Measurements from ENCODE around the gene CACNA2D3.

The CACNA2D3 gene

DNA sequence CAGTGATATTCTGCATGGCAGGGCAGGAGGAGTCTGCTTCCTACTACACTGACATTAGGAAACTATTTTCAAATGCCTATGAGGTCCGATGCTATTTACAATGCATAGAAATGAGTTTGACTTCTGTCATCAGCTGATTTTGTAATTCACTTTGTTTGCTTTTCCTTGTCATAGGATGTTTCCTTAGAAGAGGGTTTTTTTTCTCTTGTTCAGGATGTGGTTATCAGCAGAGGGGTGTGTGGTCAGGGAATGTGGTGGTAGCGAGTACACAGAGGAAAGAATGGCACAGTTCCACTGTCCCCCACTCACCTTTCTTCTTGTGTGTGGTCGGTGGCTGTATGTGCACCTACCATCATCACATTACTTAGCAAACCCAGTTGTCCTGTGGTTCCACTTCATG, 574.0 kb downstream of the CACNA2D3 start:
- H3K27ac ChIP-seq = peak overlapping the region; percentile 1
- DNase-seq (ENCODE audit: low read depth, low spot score) = peak; percentile 12

DNA sequence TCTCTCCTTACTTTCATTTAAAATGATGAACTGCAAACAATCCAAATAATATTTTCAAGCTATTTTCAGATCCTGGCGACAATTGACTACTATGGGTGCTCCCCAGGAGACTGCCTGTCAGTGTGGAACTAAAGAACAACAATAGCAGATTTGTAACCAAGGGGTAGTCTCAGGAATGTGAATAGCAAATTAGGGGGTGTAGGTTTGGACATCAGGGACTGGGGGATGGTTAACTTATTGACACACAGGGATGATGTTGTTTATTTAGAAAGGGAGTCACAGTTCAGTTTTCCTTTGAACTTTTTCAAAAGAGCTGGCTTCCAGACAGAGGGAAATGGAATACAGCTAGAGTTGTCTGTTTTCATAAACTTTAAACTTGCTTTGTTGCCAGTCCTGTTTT, 575.7 kb downstream of the CACNA2D3 start:
- H3K27ac ChIP-seq = no peak overlapping the region
- DNase-seq (ENCODE audit: low read depth, low spot score) = no peak

DNA sequence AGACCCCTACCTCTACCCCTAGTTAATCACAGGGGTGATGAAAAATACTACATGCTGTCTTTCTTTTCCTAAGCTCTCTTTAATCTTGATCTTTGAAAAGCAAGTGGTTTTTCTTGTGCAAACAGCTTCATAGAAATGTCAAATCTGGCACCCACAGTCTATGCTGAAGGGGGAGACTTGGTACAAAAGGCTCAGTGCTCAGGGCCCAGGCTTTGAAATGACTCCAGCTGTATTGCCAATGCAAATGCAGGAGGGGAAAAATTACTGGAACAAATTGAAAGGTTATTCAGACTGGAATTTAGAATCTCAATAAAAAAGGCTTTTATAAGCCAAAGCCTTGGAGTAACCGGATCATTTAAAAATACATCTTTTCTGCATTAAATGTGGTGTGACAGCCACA, 581.6 kb downstream of the CACNA2D3 start:
- H3K27ac ChIP-seq = no peak overlapping the region
- DNase-seq (ENCODE audit: low read depth, low spot score) = no peak

GRCh38 chr3:54705730-54706129, 583.4 kb downstream of the CACNA2D3 start:
- H3K27ac ChIP-seq = no peak overlapping the region
- DNase-seq (ENCODE audit: low read depth, low spot score) = no peak

GRCh38 chr3:54706738-54707137, 584.4 kb downstream of the CACNA2D3 start:
- no peak for DNase-seq (ENCODE audit: low read depth, low spot score)
- H3K27ac ChIP-seq = no peak overlapping the region

DNA sequence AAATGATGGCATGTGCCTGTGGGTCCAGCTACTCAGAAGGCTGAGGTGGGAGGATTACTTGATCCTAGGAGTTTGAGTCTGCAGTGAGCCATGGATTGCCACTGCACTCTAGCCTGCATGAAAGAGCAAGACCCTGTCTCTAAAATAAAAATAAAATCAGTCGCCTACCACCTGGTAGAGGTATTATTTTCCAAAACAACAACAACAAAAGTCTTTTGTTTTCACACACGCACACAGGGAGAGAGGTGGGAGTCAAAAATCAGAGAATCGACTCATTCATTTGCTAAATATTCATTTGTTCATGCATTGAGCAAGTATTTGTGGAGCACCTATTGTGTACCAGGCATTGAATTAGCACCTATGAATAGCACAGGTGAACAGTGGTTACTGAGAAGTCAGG, 587.4 kb downstream of the CACNA2D3 start:
- H3K27ac ChIP-seq = no peak overlapping the region
- DNase-seq (ENCODE audit: low read depth, low spot score) = no peak

GRCh38 chr3:54710954-54711353, 588.6 kb downstream of the CACNA2D3 start:
- H3K27ac ChIP-seq = no peak overlapping the region
- DNase-seq (ENCODE audit: low read depth, low spot score) = no peak

- no peak overlapping the region for H3K27ac ChIP-seq
- DNase-seq (ENCODE audit: low read depth, low spot score) = no peak
Measured at GRCh38 chr3:54712539-54712938, 590.2 kb downstream of the CACNA2D3 start.

GRCh38 chr3:54713031-54713430, 590.7 kb downstream of the CACNA2D3 start:
- DNase-seq (ENCODE audit: low read depth, low spot score) = no peak
- no peak overlapping the region for H3K27ac ChIP-seq

- DNase-seq (ENCODE audit: low read depth, low spot score) = no peak
- H3K27ac ChIP-seq = no peak overlapping the region
Measured at GRCh38 chr3:54713455-54713854, 591.1 kb downstream of the CACNA2D3 start.

- no peak for DNase-seq (ENCODE audit: low read depth, low spot score)
Measured at GRCh38 chr3:54714035-54714434, 591.7 kb downstream of the CACNA2D3 start.

DNA sequence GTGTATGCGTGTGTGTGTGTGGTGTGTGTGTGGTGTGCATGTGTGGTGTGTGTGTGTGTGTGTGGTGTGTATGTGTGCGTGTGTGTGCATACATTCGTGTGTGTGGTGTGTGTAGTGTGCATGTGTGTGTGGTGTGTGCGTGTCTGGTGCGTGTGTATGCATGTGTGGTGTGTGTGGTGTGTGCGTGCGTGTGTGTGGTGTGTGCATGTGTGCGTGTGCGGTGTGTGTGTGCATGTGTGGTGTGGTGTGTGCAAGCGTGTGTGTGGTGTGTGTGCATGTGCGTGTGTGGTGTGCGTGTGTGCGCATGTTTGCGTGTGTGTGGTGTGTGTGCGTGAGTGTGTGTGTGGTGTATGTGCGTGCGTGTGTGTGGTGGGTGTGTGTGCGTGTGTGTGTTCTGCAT, 595.2 kb downstream of the CACNA2D3 start:
- no peak overlapping the region for H3K27ac ChIP-seq
- no peak for DNase-seq (ENCODE audit: low read depth, low spot score)

More at GRCh38 chr3:54714035-54714434, 591.7 kb downstream of the CACNA2D3 start:
- H3K27ac ChIP-seq = no peak overlapping the region

GRCh38 chr3:54719914-54720313, 597.6 kb downstream of the CACNA2D3 start:
- DNase-seq (ENCODE audit: low read depth, low spot score) = no peak
- H3K27ac ChIP-seq = no peak overlapping the region

GRCh38 chr3:54720604-54721003, 598.3 kb downstream of the CACNA2D3 start:
- H3K27ac ChIP-seq = no peak overlapping the region

GRCh38 chr3:54731732-54732445, 609.5 kb downstream of the CACNA2D3 start:
- no peak overlapping the region for H3K27ac ChIP-seq
- DNase-seq (ENCODE audit: low read depth, low spot score) = no peak

More at GRCh38 chr3:54720604-54721003, 598.3 kb downstream of the CACNA2D3 start:
- no peak for DNase-seq (ENCODE audit: low read depth, low spot score)

DNA sequence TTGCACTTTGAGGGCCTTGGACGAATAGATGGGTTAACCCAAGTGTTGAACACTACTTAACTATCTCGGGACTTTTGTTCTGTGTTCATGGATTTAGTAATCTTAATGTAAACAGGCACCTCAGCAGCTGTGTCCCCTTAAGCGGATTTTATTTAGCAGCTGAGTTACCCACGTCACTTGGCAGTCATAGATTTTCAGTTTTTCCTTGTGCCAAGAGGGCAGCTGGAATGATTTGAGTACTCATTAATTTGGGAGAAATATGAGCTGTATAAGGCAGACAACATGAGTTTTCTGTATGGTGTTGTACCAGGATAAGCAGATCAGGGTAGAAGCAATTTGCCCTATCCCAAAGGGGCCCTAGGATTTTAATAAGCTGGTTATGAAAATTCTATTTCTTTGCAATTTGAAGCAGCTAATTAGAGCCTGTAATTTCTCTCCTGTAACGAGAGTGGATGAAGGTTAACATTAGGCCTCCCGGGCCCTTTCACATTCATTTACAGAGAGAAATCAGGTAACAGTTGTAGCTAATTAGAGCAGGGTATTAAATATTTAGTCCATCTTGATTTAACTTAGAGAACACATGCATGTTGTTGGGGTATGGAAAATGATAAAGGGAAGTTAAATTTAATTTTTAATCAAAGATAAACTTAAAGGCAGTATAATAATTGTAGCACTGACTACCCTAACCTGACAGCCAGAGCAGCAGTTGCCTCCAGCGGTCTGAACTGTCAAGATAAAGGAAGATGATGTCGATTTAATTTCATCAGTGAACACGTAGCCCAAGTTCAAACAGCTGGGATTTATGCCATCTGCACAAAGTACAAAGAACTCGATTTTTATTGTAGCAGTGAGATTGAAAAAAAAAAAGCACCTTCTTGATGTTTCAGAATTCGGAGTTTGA, 611.0 kb downstream of the CACNA2D3 start:
- no peak overlapping the region for H3K27ac ChIP-seq
- no peak for DNase-seq (ENCODE audit: low read depth, low spot score)

DNA sequence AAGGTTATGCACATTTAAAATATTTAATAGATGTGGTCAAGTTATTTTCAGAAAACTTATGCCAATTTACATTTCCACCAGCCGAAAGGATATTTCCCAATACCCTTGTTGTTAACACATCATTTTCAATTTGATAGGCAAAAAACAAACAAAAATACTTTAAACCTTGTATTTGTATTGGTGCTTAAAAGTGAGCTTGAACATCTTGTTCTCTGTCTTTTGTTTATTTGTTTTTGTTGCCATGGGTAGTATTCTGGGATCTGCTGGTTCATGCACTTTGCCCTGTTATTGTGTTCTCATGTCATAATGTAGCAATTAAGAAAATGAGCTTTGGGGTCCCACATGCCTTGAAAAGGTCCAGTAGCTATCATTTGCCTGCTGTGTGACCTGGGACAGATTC, 614.1 kb downstream of the CACNA2D3 start:
- no peak overlapping the region for H3K27ac ChIP-seq
- no peak for DNase-seq (ENCODE audit: low read depth, low spot score)

DNA sequence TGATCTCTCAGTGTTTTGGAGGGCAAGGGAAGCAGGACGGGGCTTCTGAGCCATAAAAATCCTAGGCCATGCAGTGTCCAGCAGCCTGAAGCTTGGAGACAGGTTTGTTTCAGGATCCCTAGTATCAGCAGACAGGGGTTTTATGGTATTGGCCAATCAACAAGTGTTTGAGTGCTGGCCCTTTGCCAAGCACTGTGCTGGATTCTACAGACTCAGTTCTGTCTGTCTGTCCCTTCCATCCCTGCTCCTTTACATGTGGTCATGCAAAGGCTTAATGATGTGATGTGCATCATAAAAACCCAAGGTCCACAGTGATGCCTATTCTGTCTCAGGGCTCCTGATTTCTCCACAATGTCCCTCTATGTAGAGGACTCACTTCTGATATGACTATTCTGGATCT, 621.4 kb downstream of the CACNA2D3 start:
- H3K27ac ChIP-seq = no peak overlapping the region
- no peak for DNase-seq (ENCODE audit: low read depth, low spot score)

DNA sequence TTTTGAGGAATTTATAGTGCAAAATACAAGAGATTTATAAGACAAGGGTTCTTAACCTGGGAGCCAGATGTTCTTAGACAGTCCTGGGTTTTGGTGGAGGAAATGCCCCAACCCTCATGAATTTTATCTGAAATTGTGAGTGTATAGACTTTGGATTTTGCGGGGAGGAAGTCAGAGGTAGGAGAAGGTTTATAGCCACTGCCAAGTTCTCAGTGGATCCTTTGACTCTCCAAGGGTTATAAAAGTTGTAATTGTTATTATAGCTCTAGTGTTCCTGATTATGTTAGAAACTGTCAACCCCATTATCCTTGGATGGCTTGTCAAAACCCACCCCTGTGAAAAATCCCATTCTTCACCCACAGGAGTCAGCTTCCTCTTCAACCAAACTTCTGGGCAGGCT, 621.9 kb downstream of the CACNA2D3 start:
- no peak overlapping the region for H3K27ac ChIP-seq
- DNase-seq (ENCODE audit: low read depth, low spot score) = no peak

- H3K27ac ChIP-seq = no peak overlapping the region
- no peak for DNase-seq (ENCODE audit: low read depth, low spot score)
Measured at GRCh38 chr3:54745843-54746242, 623.5 kb downstream of the CACNA2D3 start.

- DNase-seq (ENCODE audit: low read depth, low spot score) = no peak
- no peak overlapping the region for H3K27ac ChIP-seq
Measured at GRCh38 chr3:54746722-54747121, 624.4 kb downstream of the CACNA2D3 start.
